Ecto neural progenitor cell (in vitro differentiated cells): Measurements from ENCODE around the gene TAF15.

Experiments
- DNase-seq: peaks from one replicate; pipeline ENCODE4 v3.0.0-alpha.2; 2018; ENCODE audit warnings: low spot score

Gene TAF15

DNA sequence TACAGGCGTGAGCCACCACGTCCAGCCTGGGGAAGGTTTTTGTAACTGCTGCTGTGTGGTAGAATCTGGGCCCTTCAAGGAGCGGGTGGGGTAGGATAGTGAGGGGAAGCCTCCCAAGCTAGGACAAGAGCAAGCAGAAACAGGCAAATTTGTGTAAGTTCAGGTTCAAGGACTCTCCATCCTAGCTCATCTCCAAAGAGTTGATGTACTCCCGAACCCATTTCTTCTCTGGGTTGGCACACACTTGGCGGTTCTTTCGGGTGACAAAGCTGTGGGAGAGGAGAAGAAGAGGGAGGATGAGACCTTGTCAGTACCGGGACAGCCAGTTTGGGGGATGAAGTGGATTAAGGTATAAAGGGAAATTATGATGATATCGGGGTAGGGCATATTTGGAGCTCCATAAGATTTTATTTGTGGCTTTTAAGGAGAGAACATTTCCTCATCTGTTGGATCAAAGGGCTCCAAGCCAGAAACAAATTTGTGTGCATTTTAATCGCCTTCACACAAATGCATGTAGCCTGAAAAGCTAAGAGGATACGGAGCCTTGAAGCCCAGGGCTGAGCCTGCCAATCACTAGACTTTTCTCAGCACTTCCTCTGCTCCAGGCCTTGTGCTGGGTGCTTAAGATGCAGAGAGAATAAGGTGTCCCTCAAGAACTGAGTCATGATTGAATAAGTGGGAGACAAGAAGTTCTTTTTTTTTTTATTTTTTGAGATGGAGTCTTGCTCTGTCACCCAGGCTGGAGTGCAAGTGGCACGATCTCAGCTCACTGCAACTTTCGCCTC is 63.1 kb downstream of the TAF15 start:
- DNase-seq, result no peak

DNA sequence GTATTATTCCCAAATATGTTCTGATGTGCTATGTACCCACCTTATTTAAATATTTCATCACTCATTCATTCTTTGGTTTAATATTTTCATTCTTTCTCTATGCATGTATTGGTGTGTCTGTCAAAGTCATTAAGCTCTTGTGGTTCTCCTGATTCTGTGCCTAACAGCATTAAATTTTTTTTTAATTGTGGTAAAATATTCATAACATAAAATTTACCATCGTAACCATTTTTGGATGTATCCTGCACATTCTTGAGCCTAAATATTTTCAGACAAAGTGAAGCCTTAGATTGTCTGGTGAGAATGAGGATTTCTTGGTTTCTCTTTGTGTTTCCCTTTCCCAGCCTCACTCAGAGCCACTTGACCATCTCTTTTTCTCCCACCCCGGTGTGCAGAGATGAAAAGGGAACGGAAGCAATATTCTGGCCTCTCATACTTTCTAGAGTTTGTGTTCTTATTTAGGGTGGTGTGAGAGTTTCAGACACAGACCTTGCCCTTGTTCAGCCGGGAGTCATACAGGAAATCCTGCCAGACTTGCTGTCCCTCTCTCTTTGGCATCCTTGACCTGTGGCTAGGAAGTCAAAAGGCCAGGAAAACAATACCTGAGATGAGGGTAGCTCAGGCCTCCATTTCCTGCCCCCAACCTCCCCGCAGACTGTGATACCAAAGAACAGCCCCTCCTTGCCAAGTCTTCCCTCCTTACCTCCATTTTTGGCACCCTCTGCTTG is 66.0 kb downstream of the TAF15 start:
- DNase-seq, result no peak

DNA sequence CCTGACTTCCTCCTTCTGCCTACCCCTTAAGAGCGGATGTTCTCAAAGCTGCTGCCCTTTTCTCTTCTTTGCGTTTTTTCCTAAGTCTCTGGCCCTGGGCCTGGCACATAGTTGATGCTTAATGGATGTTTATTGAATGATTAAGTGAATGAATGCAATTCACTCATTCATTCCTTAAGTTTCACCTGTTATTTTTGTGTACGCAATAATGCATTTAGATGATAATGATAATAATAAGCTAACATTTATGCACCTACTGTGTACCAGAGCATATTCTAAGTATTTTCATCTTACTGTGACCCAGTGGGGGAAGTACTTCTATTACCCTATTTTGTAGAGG is 66.5 kb downstream of the TAF15 start:
- DNase-seq, result no peak

DNA sequence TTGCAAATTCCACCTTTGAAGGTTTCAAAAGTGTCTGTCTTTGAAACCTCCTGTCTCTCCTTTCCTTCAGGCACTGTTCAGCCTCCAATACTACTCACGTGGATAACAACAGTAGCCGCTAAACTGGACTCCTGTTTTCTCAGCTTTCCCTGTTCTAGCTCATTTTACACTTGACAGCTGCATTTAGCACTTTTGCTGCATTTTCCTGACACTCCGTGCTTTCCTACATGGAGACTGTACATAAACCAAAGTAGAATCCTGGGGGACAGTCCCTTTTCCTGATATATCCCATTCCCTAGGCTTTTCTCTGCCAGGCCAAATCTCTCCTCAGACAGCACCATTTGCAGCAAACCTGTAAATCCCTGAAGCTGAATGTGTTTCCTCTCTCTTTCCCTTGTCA is 67.2 kb downstream of the TAF15 start:
- DNase-seq, result no peak

DNA sequence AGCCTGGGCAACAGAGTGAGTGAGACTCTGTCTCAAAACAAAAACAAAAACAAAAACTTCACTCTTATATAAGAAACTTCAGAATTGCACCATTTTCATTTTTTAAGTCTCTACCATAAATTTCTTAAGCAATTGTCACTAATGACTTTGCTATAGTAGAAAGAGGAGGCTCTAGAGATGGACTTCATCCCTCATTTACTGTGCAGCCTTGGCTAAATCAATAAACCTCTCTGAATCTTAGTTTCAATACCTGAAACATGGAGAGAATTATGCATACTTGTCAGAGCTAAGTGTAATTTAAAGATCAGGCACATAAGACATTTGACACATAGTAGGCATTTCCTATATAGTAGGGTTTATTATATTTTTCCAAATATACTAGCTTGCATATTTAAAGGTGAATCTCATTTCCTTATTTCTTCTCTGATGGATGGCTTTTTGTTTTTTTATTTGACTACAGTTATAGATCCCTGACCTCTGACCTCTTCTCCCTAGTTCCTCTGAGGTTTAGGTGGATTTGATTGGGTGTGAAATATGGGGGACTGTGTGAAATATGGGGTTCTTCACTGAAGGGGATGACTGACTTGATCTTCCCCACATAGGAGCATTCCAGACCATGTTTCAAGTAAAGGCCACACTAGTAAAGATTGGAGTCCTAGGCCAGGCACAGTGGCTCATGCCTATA is 68.2 kb downstream of the TAF15 start:
- DNase-seq, result no peak

DNA sequence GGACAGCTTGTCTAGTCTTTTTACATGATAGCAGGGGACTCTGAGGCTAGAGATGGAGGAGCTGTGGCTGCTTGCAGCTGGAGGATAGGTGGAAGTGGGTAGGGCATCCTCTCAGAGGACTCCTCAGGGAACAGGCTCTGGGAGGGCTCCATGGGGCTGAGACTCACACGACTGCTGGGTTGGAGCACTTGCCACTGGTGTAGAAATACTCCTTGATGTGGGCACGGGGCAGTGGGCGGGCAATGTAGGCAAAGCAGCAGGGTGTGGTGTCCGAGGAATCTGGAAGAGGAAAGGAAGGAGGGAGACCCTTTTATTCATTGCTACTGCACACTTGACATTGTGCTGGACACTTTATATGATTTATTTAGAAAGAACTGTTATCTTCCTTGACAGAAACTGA is 69.1 kb downstream of the TAF15 start:
- no peak for DNase-seq

DNA sequence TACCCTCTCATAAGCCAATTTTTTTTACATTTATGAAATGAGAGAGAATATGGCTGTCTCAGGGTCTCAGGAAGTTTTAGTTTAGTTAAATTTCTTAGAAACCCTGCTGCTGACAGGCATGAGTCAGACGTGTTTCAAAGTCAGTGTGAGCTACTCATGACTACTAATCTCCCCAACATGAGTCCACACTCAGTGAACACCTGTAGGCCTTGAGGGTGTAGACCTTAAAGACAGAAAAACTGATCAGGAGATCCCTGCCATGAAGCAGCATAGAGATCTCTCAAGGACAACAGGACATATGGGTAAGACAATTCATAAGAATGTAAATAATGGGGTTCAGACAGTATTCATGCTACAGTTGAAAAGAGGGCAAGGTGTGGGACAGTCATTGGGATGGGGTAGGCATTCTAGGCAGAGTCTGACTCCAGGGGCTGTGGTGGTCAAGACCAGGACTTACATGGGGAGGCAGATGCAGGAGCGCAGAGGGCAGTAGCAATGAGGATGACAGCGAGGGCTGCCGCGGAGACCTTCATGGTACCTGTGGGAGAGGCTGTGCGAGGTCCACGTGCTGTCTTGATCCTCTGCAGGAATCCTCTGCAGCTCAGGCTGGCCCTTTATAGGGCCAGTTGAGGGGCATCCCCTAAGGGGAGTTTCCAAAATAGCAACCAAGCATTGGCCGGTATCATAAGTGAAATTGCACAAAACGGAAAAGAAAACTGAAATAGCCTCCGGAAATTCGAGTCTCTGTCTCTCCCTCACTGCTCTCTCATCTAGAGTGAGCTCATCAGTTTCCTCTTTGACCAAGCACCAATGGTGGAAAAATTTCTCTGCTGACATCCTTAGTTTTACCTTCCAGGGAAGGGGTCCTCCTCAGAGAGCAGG is 70.7 kb downstream of the TAF15 start, which contains the start of gene CCL5:
Gene CCL5 (minus strand): TSS at position 588 of the 882 bp plus-strand sequence.
- DNase-seq, result no peak

DNA sequence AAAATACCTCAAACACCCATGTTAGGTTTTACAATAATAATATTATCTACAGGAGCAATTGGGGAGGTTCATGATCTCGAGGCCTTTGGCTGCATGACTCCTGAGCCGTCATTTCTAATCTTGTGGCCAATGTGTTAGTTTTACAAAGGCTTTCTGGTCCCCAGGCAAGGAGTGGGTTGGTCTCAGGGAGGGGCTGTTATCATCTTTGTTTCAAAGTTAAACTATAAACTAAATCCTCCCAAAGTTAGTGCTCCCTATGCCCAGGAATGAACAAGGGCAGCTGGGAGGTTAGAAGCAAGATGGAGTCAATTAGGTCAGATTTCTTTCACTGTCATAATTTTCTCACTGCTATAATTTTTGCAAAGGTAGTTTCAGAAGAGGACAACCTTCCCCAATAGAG is 80.0 kb downstream of the TAF15 start:
- no peak for DNase-seq

DNA sequence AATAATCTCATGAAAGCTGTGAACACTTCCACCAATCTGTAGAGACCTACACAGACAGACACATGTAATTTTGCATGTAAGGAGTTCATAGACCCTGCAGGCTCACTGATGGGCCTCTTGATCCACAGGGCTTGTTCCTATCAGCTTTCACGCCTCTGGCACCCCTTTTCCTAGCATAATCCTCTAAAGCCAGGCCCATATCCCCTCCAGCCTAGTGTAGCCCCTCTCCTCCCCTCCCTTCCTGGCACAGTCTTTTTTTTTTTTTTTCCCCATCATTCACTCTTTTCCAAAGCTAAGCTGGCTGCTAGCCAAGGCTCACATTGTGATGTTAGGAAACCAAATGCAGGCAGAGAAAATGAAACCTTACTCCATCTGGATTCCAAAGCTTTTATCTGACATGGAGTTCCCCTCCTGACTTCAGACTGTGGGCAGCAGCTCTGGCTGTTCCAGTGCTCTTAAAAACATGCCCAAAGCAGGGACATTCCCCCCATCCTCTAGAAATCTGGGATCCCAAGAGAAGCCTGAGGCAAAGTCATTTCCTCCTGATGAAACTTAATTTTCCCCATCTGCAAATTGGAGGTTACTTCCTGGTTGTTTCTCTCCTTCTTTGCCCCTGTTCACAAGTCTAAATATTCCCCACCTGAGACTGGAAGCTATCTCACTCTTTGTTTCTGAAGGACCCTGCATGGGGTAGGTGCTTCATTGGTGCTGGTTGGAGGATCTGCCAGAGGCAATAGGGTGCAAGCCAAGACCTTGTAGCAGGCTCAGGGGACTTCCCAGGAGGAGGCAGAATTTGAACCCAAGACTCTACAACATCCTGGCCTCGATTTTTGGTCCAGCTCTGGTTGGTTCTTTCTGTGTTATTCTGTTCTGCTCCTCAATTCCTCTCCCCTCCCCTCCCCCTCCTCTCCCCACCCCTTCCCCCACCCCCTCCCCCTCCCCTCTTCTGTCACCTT is 80.8 kb downstream of the TAF15 start:
- DNase-seq, result no peak

DNA sequence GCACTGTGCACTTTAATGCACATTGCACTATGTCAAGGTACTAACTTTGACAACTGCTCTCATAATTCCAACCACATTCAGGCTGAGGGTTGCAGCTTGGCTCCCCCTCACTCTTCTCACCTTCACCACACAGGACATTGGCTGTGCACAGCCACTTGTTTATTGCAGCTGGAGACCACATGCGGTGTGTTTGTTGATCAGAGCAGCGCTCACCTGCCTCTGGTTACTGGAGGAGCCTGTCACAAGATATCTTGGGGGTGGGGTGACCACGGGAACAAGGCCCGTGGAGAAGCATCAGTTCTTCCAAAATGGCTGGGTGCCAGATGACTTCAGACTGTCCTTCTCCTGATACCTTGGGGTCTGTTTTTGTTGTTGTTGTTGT is 81.5 kb downstream of the TAF15 start:
- DNase-seq, result no peak

DNA sequence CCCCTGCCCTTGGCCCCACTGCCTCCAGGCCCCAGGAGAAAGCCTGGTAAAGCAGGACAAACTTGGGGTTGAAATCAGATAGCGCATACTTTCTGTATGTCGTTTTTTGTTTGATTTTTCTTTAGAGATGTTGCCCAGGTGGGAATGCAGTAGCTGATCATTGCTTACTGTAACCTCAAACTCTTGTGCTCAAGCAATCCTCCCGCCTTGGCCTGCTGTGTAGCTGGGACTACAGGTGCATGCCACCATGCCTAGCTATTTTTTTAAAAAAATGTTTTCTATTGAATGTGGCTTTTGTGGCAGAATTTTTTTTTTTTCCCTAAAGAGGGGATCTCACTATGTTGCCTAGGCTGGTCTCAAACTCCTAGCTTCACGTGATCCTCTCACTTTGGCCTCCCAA is 82.0 kb downstream of the TAF15 start:
- no peak for DNase-seq

DNA sequence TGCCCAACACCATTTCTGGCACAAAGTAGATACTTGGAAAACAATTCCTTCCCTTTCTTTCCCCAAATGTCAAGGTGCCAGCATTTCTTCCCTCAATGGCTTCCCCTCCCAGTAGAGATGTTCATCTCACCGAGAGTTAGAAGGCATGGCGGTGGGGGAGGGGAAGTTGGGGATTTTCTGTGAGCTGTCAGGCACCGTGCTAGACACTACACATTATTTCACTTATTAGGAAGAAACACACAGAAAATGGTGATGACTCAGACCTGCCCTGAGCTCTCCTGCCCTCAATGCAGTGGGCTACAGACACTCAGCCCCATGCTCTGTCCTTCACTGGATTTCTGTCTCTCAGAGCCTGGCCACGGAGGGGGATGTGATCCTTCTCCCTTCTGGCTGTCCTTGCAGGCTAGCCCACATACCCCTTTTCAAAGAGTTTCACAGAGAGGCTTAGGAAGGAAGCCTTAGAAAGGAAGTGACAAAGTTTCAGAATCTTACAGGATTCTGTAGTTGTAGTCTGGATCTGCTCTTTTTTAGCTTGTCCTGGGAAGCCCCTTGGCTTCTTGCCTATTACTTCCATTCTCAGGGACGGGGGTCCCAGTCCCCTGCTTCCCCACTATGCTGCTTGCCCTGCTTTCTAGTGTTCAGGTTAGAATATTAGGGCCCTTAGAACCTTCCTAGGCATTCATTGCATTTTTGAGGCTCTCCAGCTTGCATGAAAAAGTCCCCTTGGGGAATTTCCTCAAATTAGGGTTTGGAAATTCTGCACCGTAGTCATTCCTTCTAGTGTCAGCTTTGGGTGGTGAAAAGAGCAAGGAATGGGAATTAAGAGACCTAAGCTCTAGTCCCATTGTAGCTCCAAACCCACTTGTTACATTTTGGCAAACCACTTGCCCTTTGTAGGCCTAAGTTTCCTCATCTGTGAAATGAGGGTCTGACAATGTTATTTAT is 83.1 kb downstream of the TAF15 start:
- no peak for DNase-seq

DNA sequence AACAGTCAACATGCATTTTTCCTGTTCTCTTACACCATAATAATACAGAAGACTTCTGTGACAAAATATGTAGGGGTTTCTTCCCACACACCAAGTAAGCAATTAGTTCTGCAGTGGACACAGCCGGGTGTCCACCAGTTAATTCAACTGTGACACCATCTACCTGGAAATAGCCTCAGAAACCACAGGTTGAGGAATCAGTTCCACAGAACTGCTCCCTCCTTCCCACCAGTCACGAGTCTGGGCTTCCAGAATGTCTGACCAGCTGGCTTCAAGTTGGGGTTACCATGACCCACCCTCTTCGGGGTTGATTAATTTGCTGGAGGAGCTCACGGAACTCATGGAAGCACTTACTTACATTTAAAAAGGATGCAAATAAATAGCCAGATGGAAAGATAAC is 84.5 kb downstream of the TAF15 start:
- DNase-seq, result no peak

DNA sequence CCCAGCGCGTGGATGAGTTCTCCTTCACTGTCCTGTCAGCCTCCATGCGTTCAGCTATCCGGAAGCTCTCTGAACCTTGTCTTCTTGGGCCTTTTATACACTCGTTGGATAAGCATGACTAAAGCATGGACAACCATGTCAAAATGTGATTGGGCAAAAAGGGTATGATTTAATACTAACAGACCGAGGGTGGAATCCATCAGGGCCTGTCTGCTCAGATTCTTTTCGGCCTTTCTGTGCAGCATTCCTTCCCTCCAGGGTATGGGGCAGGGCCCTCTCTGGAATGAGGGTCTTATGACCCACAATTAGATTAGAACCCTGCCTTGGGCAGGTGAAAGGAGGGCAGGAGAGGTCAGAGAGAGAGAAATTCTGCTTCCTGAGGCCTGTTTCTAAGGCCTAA is 84.9 kb downstream of the TAF15 start:
- no peak for DNase-seq

DNA sequence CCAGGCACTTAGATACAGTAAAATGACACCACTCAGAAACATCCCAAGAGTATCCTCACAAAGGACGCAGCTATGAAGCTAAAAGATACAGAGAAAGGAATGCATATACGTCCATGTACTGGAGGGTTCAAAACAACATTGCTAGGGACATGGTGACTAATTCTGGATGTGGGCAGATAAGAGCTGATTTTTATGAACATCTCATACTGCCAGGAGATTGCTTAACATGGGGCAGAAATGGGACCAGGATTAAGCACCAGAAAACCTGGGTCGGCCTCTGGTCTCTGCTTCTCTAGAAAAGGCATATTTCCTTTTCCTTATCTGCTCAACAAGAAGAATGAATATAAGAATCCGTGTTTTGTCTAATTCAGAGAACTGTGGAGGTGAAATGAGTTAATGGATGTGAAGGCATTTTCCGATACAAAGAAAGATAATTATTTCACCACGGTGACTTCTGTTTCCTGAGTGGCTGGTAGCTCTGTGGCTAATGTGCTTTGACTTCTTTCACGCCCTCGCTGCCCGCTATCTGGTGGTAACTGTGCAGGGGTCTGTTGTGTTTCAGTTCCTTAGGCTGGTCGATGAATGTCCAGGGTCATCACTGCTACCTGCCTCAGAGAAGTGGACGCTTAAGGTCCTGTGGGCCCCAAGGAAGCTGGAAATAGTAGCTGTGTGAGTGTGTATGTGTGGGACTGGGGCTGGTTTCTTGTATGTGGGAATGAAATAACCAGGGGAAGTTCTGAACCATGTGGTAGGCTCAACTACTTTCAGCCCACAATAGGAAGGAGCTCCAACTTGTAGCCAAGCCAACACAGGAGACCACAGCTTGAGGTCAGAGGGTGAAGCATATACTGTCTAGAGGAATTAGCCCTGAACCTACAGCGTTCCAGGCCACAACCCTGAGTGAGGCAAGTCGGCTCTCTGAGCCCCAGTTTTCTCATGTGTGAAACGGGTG is 86.6 kb downstream of the TAF15 start:
- no peak for DNase-seq
